H9 (cell line): Measurements from ENCODE around the gene PIK3CG. TPM values are rescaled to one million over a fixed set of nuclear protein-coding genes. Genes with fewer than 3 reads are reported as not detected.

ENCODE experiments used
- DNase-seq: peaks from one replicate; pipeline ENCODE4 v3.0.0-alpha.2; 2017
- H2AFZ ChIP-seq: one replicate; pipeline ENCODE4 v1.6.1; 2013; ENCODE audit warnings: mild to moderate bottlenecking, low read length, control low read depth, moderate library complexity
- H2AK5ac ChIP-seq: 2 replicates; pipeline ENCODE4 v1.6.1; 2013; ENCODE audit warnings: low read length, control low read depth, mixed read lengths; ENCODE audit not compliant: insufficient read length
- H2BK120ac ChIP-seq: one replicate; pipeline ENCODE4 v1.6.1; 2013; ENCODE audit warnings: low read depth, mild to moderate bottlenecking, low read length, control low read depth, inconsistent platforms; ENCODE audit not compliant: poor library complexity, severe bottlenecking
- H2BK12ac ChIP-seq: 2 replicates; pipeline ENCODE4 v1.6.1; 2013; ENCODE audit warnings: low read length, control low read depth, mixed read lengths, low read depth; ENCODE audit not compliant: insufficient read length
- H2BK15ac ChIP-seq: 2 replicates; pipeline ENCODE4 v1.6.1; 2013; ENCODE audit warnings: low read depth, low read length, control low read depth
- H2BK20ac ChIP-seq: one replicate; pipeline ENCODE4 v1.6.1; 2013; ENCODE audit warnings: low read depth, mild to moderate bottlenecking, low read length, control low read depth, inconsistent platforms; ENCODE audit not compliant: poor library complexity, severe bottlenecking
- H2BK5ac ChIP-seq: 2 replicates; pipeline ENCODE4 v1.6.1; 2013; ENCODE audit warnings: low read length, control low read depth, mixed read lengths; ENCODE audit not compliant: insufficient read length
- H3K14ac ChIP-seq: 2 replicates; pipeline ENCODE4 v1.6.1; 2013; ENCODE audit warnings: low read length, control low read depth; ENCODE audit not compliant: insufficient read depth
- H3K18ac ChIP-seq: 2 replicates; pipeline ENCODE4 v1.6.1; 2013; ENCODE audit warnings: low read depth, mild to moderate bottlenecking, mixed read lengths, low read length, control low read depth; ENCODE audit not compliant: insufficient read length
- H3K23ac ChIP-seq: 2 replicates; pipeline ENCODE4 v1.6.1; 2013; ENCODE audit warnings: low read length, control low read depth, mixed read lengths, low read depth; ENCODE audit not compliant: insufficient read length
- H3K23me2 ChIP-seq: 2 replicates; pipeline ENCODE4 v1.6.1; 2013; ENCODE audit warnings: low read depth, mild to moderate bottlenecking, mixed read lengths, low read length, control low read depth; ENCODE audit not compliant: insufficient read length, poor library complexity, severe bottlenecking
- H3K27ac ChIP-seq: 2 replicates; pipeline ENCODE4 v1.5.1; 2013; ENCODE audit warnings: low read length, control low read depth, mixed read lengths, low read depth; ENCODE audit not compliant: insufficient read length
- H3K27me3 ChIP-seq: 2 replicates; pipeline ENCODE4 v1.6.1; 2013; ENCODE audit warnings: low read length, control low read depth, inconsistent platforms; ENCODE audit not compliant: insufficient read depth
- H3K4ac ChIP-seq: 2 replicates; pipeline ENCODE4 v1.6.1; 2013; ENCODE audit warnings: low read depth, mild to moderate bottlenecking, control low read depth, inconsistent platforms, low read length, moderate library complexity
- H3K4me1 ChIP-seq: 2 replicates; pipeline ENCODE4 v1.6.1; 2013; ENCODE audit warnings: low read length, control low read depth, inconsistent platforms; ENCODE audit not compliant: insufficient read depth
- H3K4me2 ChIP-seq: 2 replicates; pipeline ENCODE4 v1.6.1; 2013; ENCODE audit warnings: low read length, control low read depth, mixed read lengths; ENCODE audit not compliant: insufficient read length, insufficient read depth
- H3K56ac ChIP-seq: 2 replicates; pipeline ENCODE4 v1.6.1; 2013; ENCODE audit warnings: low read depth, mild to moderate bottlenecking, mixed read lengths, low read length, control low read depth; ENCODE audit not compliant: insufficient read length
- H3K79me1 ChIP-seq: 2 replicates; pipeline ENCODE4 v1.6.1; 2013; ENCODE audit warnings: low read depth, mild to moderate bottlenecking, moderate library complexity, low read length, control low read depth, inconsistent platforms; ENCODE audit not compliant: insufficient read depth, poor library complexity, severe bottlenecking
- H3K79me2 ChIP-seq: 2 replicates; pipeline ENCODE4 v1.6.1; 2013; ENCODE audit warnings: low read length, control low read depth, inconsistent platforms; ENCODE audit not compliant: insufficient read depth
- H3K9ac ChIP-seq: 2 replicates; pipeline ENCODE4 v1.6.1; 2013; ENCODE audit warnings: low read length, control low read depth, mixed read lengths; ENCODE audit not compliant: insufficient read length; ENCODE audit errors: extremely low read depth
- H3K9me3 ChIP-seq: one replicate; pipeline ENCODE4 v1.6.1; 2013; ENCODE audit warnings: low read depth, low read length, inconsistent platforms; ENCODE audit not compliant: control insufficient read depth
- H3T11ph ChIP-seq: one replicate; pipeline ENCODE4 v1.6.1; 2013; ENCODE audit warnings: mild to moderate bottlenecking, low read length, control low read depth, inconsistent platforms
- H4K20me1 ChIP-seq: one replicate; pipeline ENCODE4 v1.6.1; 2013; ENCODE audit not compliant: control insufficient read depth, insufficient read length, insufficient read depth
- H4K5ac ChIP-seq: 2 replicates; pipeline ENCODE4 v1.6.1; 2013; ENCODE audit warnings: low read depth, mild to moderate bottlenecking, mixed read lengths, low read length, control low read depth; ENCODE audit not compliant: insufficient read length
- H4K8ac ChIP-seq: replicated peaks from 2 replicates; pipeline ENCODE4 v1.6.1; 2013; ENCODE audit warnings: low read length, control low read depth, mixed read lengths, low read depth; ENCODE audit not compliant: insufficient read length
- H4K91ac ChIP-seq: 2 replicates; pipeline ENCODE4 v1.6.1; 2013; ENCODE audit warnings: low read depth, mild to moderate bottlenecking, moderate library complexity, mixed read lengths, low read length, control low read depth; ENCODE audit not compliant: insufficient read length
- H3K27ac Mint-ChIP-seq, 3 experiments: 2 replicates in 2 of 3; 3 replicates in 1 of 3; pipeline ENCODE4 v1.8.0; 2020 to 2021; ENCODE audit warnings: mixed read lengths in 3 of 3, mild to moderate bottlenecking in 1 of 3, moderate library complexity in 1 of 3
- H3K27me3 Mint-ChIP-seq: 2 replicates; pipeline ENCODE4 v1.8.0; 2021; ENCODE audit warnings: low read depth, mild to moderate bottlenecking, moderate library complexity, mixed read lengths
- H3K36me3 Mint-ChIP-seq, 3 experiments: 2 replicates in 2 of 3; 3 replicates in 1 of 3; pipeline ENCODE4 v1.8.0; 2020 to 2021; ENCODE audit warnings: low read depth in 3 of 3, mixed read lengths in 3 of 3; ENCODE audit not compliant: insufficient read depth in 1 of 3
- H3K4me1 Mint-ChIP-seq, 2 experiments: 2 replicates each; pipeline ENCODE4 v1.8.0; 2020; ENCODE audit warnings: mixed read lengths in 2 of 2
- H3K4me3 Mint-ChIP-seq, 2 experiments: 2 replicates in 1 of 2; 3 replicates in 1 of 2; pipeline ENCODE4 v1.8.0; 2020 to 2021; ENCODE audit warnings: mild to moderate bottlenecking in 2 of 2, mixed read lengths in 2 of 2, moderate library complexity in 1 of 2
- H3K9me3 Mint-ChIP-seq, 2 experiments: 2 replicates in 1 of 2; 3 replicates in 1 of 2; pipeline ENCODE4 v1.8.0; 2020; ENCODE audit warnings: mild to moderate bottlenecking in 2 of 2, mixed read lengths in 2 of 2, moderate library complexity in 1 of 2
- WGBS: extraction: QIAGEN DNeasy Blood & Tissue Kit; methylation state at CpG from one replicate; pipeline ENCODE4 v1.1.7; 2013; ENCODE audit warnings: missing lambda C conversion rate, low lambda C conversion rate, mixed read lengths; ENCODE audit not compliant: insufficient read length; ENCODE audit errors: extremely low coverage; 5-methylcytosine and 5-hydroxymethylcytosine counted together
- total RNA-seq: library from RNA; stranded (reverse); gene quantifications from 2 replicates; pipeline ENCODE4 v1.2.1, GENCODE V29; 2021
- TF ChIP-seq, protein P1 (sequence below): fragments of 200-600 bp; sonication (generic); conservative IDR thresholded peaks from 3 replicates; pipeline ENCODE4 v1.8.0; 2021; ENCODE audit warnings: antibody characterized with exemption, mild to moderate bottlenecking

PIK3CG gene
- total RNA-seq, 1 experiment from 2014 or later, result not detected

DNA sequence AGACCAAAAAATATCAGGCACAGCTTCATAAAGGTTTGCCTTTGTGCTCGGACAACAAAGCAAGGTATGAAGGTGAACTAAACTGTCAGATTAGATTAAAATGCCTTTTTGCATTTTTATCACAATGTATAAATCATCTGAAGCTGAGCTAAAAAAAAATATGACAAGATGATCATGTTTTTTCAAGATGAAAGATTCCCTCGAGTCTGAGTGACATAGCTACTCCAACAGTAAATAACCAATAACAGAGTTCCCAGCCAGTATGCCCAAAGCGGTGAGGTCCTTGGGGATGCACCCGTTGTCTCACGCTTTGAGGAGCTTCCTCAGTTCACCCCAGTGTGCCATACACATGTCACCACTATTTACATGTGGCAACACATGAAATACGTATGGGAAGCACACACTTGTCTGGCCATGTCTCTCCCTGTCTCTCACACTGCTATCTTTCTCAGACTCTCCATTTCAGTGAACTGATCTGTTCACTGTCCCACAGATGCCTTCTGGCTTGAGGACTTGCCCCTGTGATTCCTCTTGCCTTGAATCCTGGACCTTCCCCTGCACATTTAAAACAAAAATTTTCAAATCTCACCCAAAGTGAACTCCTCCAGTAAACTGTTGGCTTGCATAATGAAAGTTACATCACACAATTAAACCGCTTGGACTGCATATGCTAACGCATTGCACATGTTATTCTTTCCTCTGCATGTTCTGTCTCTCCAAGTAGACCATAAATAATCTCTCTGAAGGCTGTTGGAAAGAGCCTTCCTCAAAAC is 2.6 kb upstream of the PIK3CG start:
- no peak overlapping the region for H3K18ac ChIP-seq
- no peak overlapping the region for H3K23ac ChIP-seq
- H3K27me3 ChIP-seq, result no peaks in the 10 kb centered on the region
- no peak for DNase-seq
- no peak overlapping the region for H3K27ac Mint-ChIP-seq
- H3K23me2 ChIP-seq, result no peaks in the 10 kb centered on the region
- peaks cover 0 to 2% of the 10 kb centered on the region in 2 experiments; a peak in 2 of 5 replicates for H3K9me3 Mint-ChIP-seq
- no peak overlapping the region for H3K14ac ChIP-seq
- H3K36me3 Mint-ChIP-seq, result no peaks in the 10 kb centered on the region
- H3K79me1 ChIP-seq, result no peaks in the 10 kb centered on the region
- H2AK5ac ChIP-seq, result no peak overlapping the region
- no peaks in the 10 kb centered on the region for H4K20me1 ChIP-seq
- H3K56ac ChIP-seq, result no peak overlapping the region
- H4K5ac ChIP-seq, result no peak overlapping the region
- H3K4me1 ChIP-seq, result no peaks in the 10 kb centered on the region
- H3K4me2 ChIP-seq, result no peak overlapping the region
- peaks cover under 1 to 4% of the 10 kb centered on the region in 2 experiments; a peak in 2 of 4 replicates for H3K4me1 Mint-ChIP-seq
- H2BK5ac ChIP-seq, result no peak overlapping the region
- TF ChIP-seq, protein P1, sequence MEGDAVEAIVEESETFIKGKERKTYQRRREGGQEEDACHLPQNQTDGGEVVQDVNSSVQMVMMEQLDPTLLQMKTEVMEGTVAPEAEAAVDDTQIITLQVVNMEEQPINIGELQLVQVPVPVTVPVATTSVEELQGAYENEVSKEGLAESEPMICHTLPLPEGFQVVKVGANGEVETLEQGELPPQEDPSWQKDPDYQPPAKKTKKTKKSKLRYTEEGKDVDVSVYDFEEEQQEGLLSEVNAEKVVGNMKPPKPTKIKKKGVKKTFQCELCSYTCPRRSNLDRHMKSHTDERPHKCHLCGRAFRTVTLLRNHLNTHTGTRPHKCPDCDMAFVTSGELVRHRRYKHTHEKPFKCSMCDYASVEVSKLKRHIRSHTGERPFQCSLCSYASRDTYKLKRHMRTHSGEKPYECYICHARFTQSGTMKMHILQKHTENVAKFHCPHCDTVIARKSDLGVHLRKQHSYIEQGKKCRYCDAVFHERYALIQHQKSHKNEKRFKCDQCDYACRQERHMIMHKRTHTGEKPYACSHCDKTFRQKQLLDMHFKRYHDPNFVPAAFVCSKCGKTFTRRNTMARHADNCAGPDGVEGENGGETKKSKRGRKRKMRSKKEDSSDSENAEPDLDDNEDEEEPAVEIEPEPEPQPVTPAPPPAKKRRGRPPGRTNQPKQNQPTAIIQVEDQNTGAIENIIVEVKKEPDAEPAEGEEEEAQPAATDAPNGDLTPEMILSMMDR, result no peak
- no CpG with 5 or more reads among the region's 8 CpGs for WGBS
- no peak overlapping the region for H3K4ac ChIP-seq
- no peak overlapping the region for H2BK120ac ChIP-seq
- H3K27me3 Mint-ChIP-seq, result peaks cover 2% of the 10 kb centered on the region; the same call in 1 of the 2 replicates
- no peak overlapping the region for H3K9ac ChIP-seq
- H3K9me3 ChIP-seq, result no peaks in the 10 kb centered on the region
- no peak overlapping the region for H2BK20ac ChIP-seq
- no peak overlapping the region for H3T11ph ChIP-seq
- no peak overlapping the region for H2AFZ ChIP-seq
- H4K8ac ChIP-seq, result no peak overlapping the region
- no peak overlapping the region for H3K27ac ChIP-seq
- no peak overlapping the region for H3K4me3 Mint-ChIP-seq
- no peak overlapping the region for H2BK12ac ChIP-seq
- no peak overlapping the region for H4K91ac ChIP-seq
- no peaks in the 10 kb centered on the region for H3K79me2 ChIP-seq
- H2BK15ac ChIP-seq, result no peak overlapping the region
